GM12875 (cell line): ENCODE results near the gene CASKIN1.

Experiments used
- H3K4me3 ChIP-seq: one replicate; pipeline ENCODE4 v1.5.1; 2011; ENCODE audit warnings: low read depth, low read length, control low read depth
- CTCF ChIP-seq: IDR thresholded peaks from 2 replicates; pipeline ENCODE4 v1.5.1; 2011; ENCODE audit warnings: low read depth, mild to moderate bottlenecking, control low read depth, inconsistent platforms, low read length, moderate library complexity, borderline replicate concordance; ENCODE audit not compliant: insufficient read depth

CASKIN1 gene

DNA sequence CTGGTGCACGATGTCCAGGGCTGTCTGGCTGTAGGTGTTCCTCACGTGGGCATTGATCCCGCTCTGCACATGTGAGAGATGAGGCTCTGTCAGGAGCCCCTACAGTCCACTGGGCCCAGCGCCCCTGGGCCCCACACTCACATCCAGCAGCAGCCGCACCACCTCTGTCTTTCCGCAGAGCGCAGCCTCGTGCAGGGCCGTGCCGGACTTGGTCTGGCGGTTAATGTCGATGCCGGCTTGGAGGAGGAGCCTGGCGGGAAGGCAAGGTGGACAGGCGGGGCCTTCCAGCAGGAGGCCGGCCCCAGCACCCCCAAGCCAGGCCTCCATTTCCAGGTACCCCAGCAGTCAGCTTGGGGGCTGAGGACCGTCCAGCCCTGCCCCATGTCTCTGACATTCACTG, 9.2 kb downstream of the CASKIN1 start:
- TF ChIP-seq CTCF, result no peak
- H3K4me3 ChIP-seq, result no peak overlapping the region

- H3K4me3 ChIP-seq, result no peak overlapping the region
- TF ChIP-seq CTCF, result no peak
Observed at GRCh38 chr16:2186505-2186904, 9.9 kb downstream of the CASKIN1 start.

GRCh38 chr16:2186064-2186463, 10.3 kb downstream of the CASKIN1 start:
- H3K4me3 ChIP-seq, result no peak overlapping the region
- no peak for TF ChIP-seq CTCF

DNA sequence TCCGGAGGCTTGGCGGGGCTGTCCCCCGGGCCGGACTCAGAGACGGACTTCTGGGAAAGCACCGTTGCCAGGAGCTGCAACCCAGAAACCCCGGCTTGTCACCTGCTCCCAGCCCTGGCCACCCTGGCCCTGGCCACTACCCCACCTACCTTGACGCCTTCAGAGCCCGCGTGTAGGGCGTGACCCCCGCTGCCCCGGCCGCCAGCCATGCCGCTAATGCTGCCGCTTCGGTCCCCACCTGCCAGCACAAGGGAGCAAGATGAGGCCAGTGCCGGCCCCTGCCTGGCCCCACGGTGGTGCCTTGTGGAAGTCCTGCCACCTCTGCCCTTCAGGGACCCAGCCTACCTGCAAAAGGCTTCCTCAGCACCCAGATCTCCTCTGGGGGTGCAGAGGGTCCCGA, 11.4 kb downstream of the CASKIN1 start:
- no peak for TF ChIP-seq CTCF
- no peak overlapping the region for H3K4me3 ChIP-seq

DNA sequence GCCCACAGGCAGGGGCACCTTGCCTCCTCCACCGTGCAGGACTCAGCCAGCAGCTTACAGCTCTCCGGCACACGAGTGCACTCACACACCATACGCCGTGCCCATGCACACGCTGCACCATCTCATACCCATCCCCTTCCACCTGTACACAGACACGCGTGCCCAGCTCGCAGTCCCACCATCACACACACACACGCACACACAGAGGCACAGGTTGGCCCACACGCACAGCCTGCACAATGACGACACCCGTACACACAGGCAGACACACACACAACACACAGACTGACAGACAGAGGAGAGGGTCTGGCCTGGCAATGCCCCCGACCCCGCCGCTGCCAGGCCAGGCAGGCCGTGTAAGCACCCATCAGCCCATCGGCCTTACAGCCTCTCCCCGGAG, 12.1 kb downstream of the CASKIN1 start:
- TF ChIP-seq CTCF, result no peak
- H3K4me3 ChIP-seq, result no peak overlapping the region

DNA sequence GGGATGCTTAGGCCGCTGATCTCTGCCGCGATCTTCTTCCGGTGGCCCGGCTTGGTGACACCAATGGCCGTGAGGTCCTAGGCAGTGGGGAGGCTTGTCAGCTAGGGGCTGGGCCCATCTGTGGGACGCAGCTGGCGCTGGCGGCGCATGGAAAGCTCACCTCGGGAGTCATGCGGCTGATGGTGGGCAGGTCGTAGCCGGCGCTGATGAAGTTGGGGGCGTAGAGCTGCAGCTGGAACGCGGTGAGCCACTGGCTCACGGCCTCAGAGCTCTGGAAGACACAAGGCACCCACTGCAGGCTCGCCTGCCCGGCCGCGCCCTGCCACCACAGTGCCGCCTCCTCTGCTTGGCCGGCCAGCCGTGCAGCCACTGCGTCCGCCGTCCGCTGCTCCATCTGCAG, 12.7 kb downstream of the CASKIN1 start:
- TF ChIP-seq CTCF, result no peak
- H3K4me3 ChIP-seq, result no peak overlapping the region

- no peak overlapping the region for H3K4me3 ChIP-seq
- no peak for TF ChIP-seq CTCF
Observed at GRCh38 chr16:2181952-2182351, 14.5 kb downstream of the CASKIN1 start.
